HCT116 (cell line): ENCODE data around the gene PRXL2A. TPM values are rescaled to one million over a fixed set of nuclear protein-coding genes. Genes with fewer than 3 reads are reported as not detected.

ENCODE experiments used
- ATAC-seq: fragments of 200-7000 bp; cut with Tn5 transposase; 2 replicates; pipeline ENCODE4 v1.9.1; 2020; ENCODE audit warnings: mild to moderate bottlenecking, moderate library complexity
- BruUV-seq: library from RNA; stranded (reverse); fragments of 400-500 nt; replicated peaks from 2 replicates; lab custom pipeline; 2021; lab: Mats Ljungman, UMichigan
- CTCF ChIA-PET: fragments of 300-600 bp; sonication (Branson Sonifier 250); formaldehyde crosslinking; loops from one replicate; lab custom pipeline; 2021; ENCODE audit warnings: antibody characterized with exemption; lab: Charles Lee
- POLR2A ChIA-PET: fragments of 300-600, 350-600 bp; sonication (Branson Sonifier 250); formaldehyde crosslinking; loops from one replicate; lab custom pipeline; 2021; ENCODE audit warnings: antibody characterized with exemption; lab: Charles Lee
- RAD21 ChIA-PET, 2 experiments: fragments of 300-600 bp; sonication (Branson Sonifier 250); formaldehyde crosslinking; loops; one replicate each; lab custom pipeline; 2023; ENCODE audit warnings: low total read pairs in 2 of 2; ENCODE audit not compliant: uncharacterized antibody in 2 of 2, unreplicated experiment in 2 of 2, low non-redundant PET in 1 of 2; lab: Charles Lee
- DNase-seq: peaks from one replicate; pipeline ENCODE4 v3.0.0-alpha.2; 2010; ENCODE audit warnings: low read depth, low spot score
- H2AFZ ChIP-seq: fragments of 200-600 bp; shearing (Covaris generic), sonication (generic); 2 replicates; pipeline ENCODE4 v1.6.1; 2017; ENCODE audit warnings: low read depth, mixed run types, mixed read lengths, antibody characterized with exemption, low read length; ENCODE audit not compliant: poor library complexity, severe bottlenecking
- H3K27ac ChIP-seq: 2 replicates; pipeline ENCODE4 v1.5.1; 2012; ENCODE audit warnings: low read depth, low read length
- H3K27me3 ChIP-seq: fragments of 200-600 bp; sonication (generic); 2 replicates; pipeline ENCODE4 v1.6.1; 2016; ENCODE audit warnings: mixed run types, low read length, mixed read lengths; ENCODE audit not compliant: insufficient read depth
- H3K36me3 ChIP-seq, 2 experiments: fragments of 200-500 bp in 1 of 2; fragments of 200-600 bp in 1 of 2; sonication (Bioruptor generic) in 1 of 2; sonication (generic) in 1 of 2; 2 replicates each; pipeline versions ENCODE4 v1.5.1 to v1.6.1; 2014 to 2016; ENCODE audit warnings: low read length in 2 of 2, inconsistent platforms in 1 of 2, mixed read lengths in 1 of 2, mixed run types in 1 of 2; ENCODE audit not compliant: insufficient read depth in 2 of 2, control insufficient read depth in 1 of 2
- H3K4me1 ChIP-seq, 2 experiments: fragments of 200-600 bp in 1 of 2; sonication (generic) in 1 of 2; 2 replicates each; pipeline versions ENCODE4 v1.5.1 to v1.6.1; 2012 to 2017; ENCODE audit warnings: low read length in 2 of 2, inconsistent platforms in 1 of 2, mild to moderate bottlenecking in 1 of 2, mixed read lengths in 1 of 2, mixed run types in 1 of 2, moderate library complexity in 1 of 2; ENCODE audit not compliant: insufficient read depth in 2 of 2, control insufficient read depth in 1 of 2
- H3K4me2 ChIP-seq: fragments of 200-600 bp; sonication (generic); 2 replicates; pipeline ENCODE4 v1.6.1; 2017; ENCODE audit warnings: mixed run types, low read length, mixed read lengths
- H3K4me3 ChIP-seq, 2 experiments: fragments of 200-600 bp in 1 of 2; sonication (generic) in 1 of 2; replicated peaks in 1 of 2; 2 replicates each; pipeline ENCODE4 v1.5.1; 2011 to 2016; ENCODE audit warnings: low read length in 2 of 2, control low read depth in 1 of 2, low read depth in 1 of 2, mild to moderate bottlenecking in 1 of 2, mixed read lengths in 1 of 2, mixed run types in 1 of 2
- H3K79me2 ChIP-seq: fragments of 200-600 bp; sonication (generic); 2 replicates; pipeline ENCODE4 v1.6.1; 2017; ENCODE audit warnings: mild to moderate bottlenecking, mixed run types, low read length, moderate library complexity, mixed read lengths; ENCODE audit not compliant: insufficient read depth
- H3K9ac ChIP-seq: fragments of 200-600 bp; sonication (generic); 2 replicates; pipeline ENCODE4 v1.6.1; 2016; ENCODE audit warnings: low read length, mixed read lengths
- H3K9me2 ChIP-seq: fragments of 200-600 bp; sonication (generic), shearing (Covaris generic); 2 replicates; pipeline ENCODE4 v1.6.1; 2017; ENCODE audit warnings: mixed run types, mild to moderate bottlenecking, moderate library complexity; ENCODE audit not compliant: insufficient read depth
- H3K9me3 ChIP-seq, 2 experiments: fragments of 200-500 bp in 1 of 2; fragments of 200-600 bp in 1 of 2; sonication (Bioruptor generic) in 1 of 2; sonication (generic) in 1 of 2; 2 replicates each; pipeline ENCODE4 v1.6.1; 2014 to 2017; ENCODE audit warnings: low read length in 2 of 2, mixed read lengths in 2 of 2, inconsistent platforms in 1 of 2, low read depth in 1 of 2, mild to moderate bottlenecking in 1 of 2, mixed run types in 1 of 2, moderate library complexity in 1 of 2; ENCODE audit not compliant: control insufficient read depth in 1 of 2, insufficient read depth in 1 of 2
- H4K20me1 ChIP-seq: fragments of 200-600 bp; sonication (generic), shearing (Covaris generic); 2 replicates; pipeline ENCODE4 v1.6.1; 2017; ENCODE audit warnings: mixed run types, mild to moderate bottlenecking, moderate library complexity; ENCODE audit not compliant: insufficient read depth
- CBX3 ChIP-seq: IDR thresholded peaks from 2 replicates; pipeline ENCODE4 v1.6.1; 2012; ENCODE audit warnings: low read depth
- EGR1 ChIP-seq: IDR thresholded peaks from 2 replicates; pipeline ENCODE4 v1.6.1; 2012; ENCODE audit warnings: low read depth
- EZH2 ChIP-seq: fragments of 200-600 bp; sonication (generic); IDR thresholded peaks from 2 replicates; pipeline ENCODE4 v1.6.1; 2017; ENCODE audit warnings: antibody characterized with exemption, mixed run types
- EZH2phosphoT487 ChIP-seq: fragments of 200-600 bp; IDR thresholded peaks from 2 replicates; pipeline ENCODE4 v1.6.1; 2018; ENCODE audit warnings: antibody characterized with exemption, borderline replicate concordance
- JUND ChIP-seq: IDR thresholded peaks from 2 replicates; pipeline ENCODE4 v1.6.1; 2012
- SP1 ChIP-seq: IDR thresholded peaks from 2 replicates; pipeline ENCODE4 v1.6.1; 2012; ENCODE audit warnings: low read depth
- ZNF274 ChIP-seq: fragments of 200-500 bp; sonication (Bioruptor generic); IDR thresholded peaks from 2 replicates; pipeline ENCODE4 v1.6.1; 2014; ENCODE audit warnings: mild to moderate bottlenecking, low read depth, low read length, inconsistent platforms
- intact Hi-C: fragments of 100-400 bp; cut with micrococcal nuclease; formaldehyde crosslinking; loops from 2 replicates; pipeline ENCODE4 v1.10.0; 2022
- total RNA-seq: library from RNA; stranded (reverse); gene quantifications from one replicate; pipeline ENCODE4 v1.2.1, GENCODE V29; 2021; ENCODE audit not compliant: unreplicated experiment
- TF ChIP-seq, protein P1 (sequence below): IDR thresholded peaks from 2 replicates; pipeline ENCODE4 v1.6.1; 2011; ENCODE audit warnings: mild to moderate bottlenecking, low read length, moderate library complexity; ENCODE audit not compliant: insufficient replicate concordance; ENCODE audit errors: extremely low read depth
- TF ChIP-seq, protein P2 (sequence below): IDR thresholded peaks from 2 replicates; pipeline ENCODE4 v1.6.1; 2012

PRXL2A gene
- total RNA-seq, 1 experiment from 2014 or later, result 4.9 TPM

DNA sequence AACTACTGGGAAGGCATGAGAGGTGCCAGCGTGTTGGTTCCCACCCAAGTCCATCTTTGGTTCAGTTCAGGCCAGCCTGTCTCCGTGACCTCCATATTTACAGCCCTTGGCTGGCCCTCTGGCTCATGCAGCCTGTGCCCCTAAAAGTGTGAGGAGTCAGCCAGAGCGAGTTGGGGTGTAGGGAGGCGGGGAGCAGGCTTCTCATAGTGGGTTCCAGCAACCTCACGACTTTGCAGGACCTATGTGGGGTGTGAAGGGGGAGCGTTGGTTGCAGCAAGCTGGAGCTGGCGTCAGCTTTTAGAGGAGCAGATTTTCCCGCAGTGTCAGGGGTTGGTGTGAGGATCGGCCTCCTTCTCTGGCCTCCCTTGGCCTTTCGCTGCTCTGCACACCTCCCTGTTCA lies 55.5 kb downstream of the PRXL2A start (continued):
- TF ChIP-seq, protein P1, sequence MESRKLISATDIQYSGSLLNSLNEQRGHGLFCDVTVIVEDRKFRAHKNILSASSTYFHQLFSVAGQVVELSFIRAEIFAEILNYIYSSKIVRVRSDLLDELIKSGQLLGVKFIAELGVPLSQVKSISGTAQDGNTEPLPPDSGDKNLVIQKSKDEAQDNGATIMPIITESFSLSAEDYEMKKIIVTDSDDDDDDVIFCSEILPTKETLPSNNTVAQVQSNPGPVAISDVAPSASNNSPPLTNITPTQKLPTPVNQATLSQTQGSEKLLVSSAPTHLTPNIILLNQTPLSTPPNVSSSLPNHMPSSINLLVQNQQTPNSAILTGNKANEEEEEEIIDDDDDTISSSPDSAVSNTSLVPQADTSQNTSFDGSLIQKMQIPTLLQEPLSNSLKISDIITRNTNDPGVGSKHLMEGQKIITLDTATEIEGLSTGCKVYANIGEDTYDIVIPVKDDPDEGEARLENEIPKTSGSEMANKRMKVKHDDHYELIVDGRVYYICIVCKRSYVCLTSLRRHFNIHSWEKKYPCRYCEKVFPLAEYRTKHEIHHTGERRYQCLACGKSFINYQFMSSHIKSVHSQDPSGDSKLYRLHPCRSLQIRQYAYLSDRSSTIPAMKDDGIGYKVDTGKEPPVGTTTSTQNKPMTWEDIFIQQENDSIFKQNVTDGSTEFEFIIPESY, result no peak
- TF ChIP-seq JUND, result no peak

DNA sequence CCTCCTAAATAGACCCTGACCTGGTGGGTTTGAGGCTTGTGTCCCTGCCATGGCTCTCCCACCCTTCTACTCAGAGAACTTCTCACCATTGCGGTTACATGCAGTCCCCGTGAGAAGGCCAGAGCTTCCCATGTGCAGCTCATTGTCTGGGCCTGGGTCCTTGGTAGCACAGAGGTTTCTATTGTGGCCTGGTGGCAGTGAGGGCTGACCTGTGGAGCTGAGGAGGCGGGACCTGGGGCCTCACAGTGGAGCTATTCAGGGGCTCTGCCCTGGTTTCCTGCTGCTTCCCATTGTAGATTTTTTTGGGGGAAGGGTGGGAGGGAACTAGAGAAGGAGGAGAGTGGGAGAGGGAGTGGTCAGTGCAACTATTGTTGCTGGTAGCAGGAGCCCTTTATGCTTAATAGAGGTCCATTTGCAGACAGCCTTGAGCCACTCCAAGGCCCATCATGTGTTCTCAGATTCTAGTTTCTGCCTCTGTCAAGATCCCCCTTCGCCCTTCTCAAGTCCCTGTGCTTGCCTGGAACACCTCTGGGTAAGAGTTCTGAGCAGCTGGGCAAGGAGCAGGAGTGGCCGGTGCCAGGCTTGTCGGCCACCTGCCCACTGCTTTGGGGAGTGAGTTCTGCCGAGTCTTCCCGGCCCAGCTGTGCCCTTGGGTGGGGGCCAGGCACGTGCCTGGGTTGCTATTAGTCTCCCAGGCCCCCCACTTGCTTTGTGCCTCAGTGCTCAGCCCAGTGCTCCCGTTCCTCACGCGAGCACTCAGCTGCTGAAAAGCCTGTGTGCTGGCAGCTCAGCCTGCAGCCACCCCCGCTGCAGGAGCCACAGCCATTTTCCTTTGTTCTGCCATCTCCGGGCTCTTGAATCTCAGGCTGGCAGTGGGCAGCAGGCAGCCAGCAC lies 56.5 kb downstream of the PRXL2A start:
- ChIA-PET CTCF (interaction anchor here (2.5 kb wide), 1 partner anchor 41 kb away, joined by 11 read pairs; no protein-coding TSS in a partner anchor), POLR2A (no interaction called here), RAD21 (interaction anchor here (0.6 to 1.3 kb wide), 2 partner anchors 19 kb away, joined by 3 to 4 read pairs; no protein-coding TSS in a partner anchor)
- intact Hi-C loops, result no loop called here
- Histone ChIP-seq H3K9me3 (no peaks in the 10 kb centered on the region), H3K79me2 (peaks cover 100% of the 10 kb centered on the region), H3K4me3 (no peak overlapping the region), H2AFZ (no peak overlapping the region), H3K9me2 (no peaks in the 10 kb centered on the region), H3K4me1 (peaks cover 72 to 95% of the 10 kb centered on the region in 2 experiments), H3K27ac (no peak overlapping the region; the same call in 1 of the 2 replicates), H3K27me3 (no peaks in the 10 kb centered on the region), H3K4me2 (peak overlapping the region; percentile 6; the same call in 1 of the 2 replicates), H3K36me3 (no peaks in the 10 kb centered on the region), H4K20me1 (peaks cover 3% of the 10 kb centered on the region; the same call in 1 of the 2 replicates), H3K9ac (no peak overlapping the region)
- no TSS peak for BruUV-seq
- TF ChIP-seq EZH2 (no peak), ZNF274 (no peak), CBX3 (no peak), EZH2phosphoT487 (no peak), SP1 (no peak), EGR1 (no peak)
- TF ChIP-seq, protein P1, result no peak
- TF ChIP-seq, protein P2, sequence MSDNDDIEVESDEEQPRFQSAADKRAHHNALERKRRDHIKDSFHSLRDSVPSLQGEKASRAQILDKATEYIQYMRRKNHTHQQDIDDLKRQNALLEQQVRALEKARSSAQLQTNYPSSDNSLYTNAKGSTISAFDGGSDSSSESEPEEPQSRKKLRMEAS, result no peak
- ATAC-seq, result no peak
- no peak for DNase-seq
